WTC11 (cell line): ENCODE data around the gene PRSS33.

Source experiments
- CTCF ChIP-seq: fragments of 200-600 bp; IDR thresholded peaks from 2 replicates; pipeline ENCODE4 v1.8.0; 2022; ENCODE audit warnings: antibody characterized with exemption
- FOXJ3 ChIP-seq: sonication (generic); formaldehyde crosslinking; IDR thresholded peaks from 2 replicates; pipeline ENCODE4 v1.9.0; 2021; ENCODE audit warnings: missing genetic modification reagents, mild to moderate bottlenecking, borderline replicate concordance
- MAX ChIP-seq: sonication (generic); formaldehyde crosslinking; IDR thresholded peaks from 2 replicates; pipeline ENCODE4 v1.8.0; 2022; ENCODE audit warnings: mild to moderate bottlenecking, missing genetic modification reagents
- TP53 ChIP-seq: sonication (generic); formaldehyde crosslinking; IDR thresholded peaks from 2 replicates; pipeline ENCODE4 v1.8.1; 2023; ENCODE audit warnings: mild to moderate bottlenecking, missing genetic modification reagents
- ZNF423 ChIP-seq: fragments of 250-450 bp; sonication (Bioruptor Pico); IDR thresholded peaks from 2 replicates; pipeline ENCODE4 v2.1.2; 2022; ENCODE audit warnings: mild to moderate bottlenecking, moderate library complexity

DNA sequence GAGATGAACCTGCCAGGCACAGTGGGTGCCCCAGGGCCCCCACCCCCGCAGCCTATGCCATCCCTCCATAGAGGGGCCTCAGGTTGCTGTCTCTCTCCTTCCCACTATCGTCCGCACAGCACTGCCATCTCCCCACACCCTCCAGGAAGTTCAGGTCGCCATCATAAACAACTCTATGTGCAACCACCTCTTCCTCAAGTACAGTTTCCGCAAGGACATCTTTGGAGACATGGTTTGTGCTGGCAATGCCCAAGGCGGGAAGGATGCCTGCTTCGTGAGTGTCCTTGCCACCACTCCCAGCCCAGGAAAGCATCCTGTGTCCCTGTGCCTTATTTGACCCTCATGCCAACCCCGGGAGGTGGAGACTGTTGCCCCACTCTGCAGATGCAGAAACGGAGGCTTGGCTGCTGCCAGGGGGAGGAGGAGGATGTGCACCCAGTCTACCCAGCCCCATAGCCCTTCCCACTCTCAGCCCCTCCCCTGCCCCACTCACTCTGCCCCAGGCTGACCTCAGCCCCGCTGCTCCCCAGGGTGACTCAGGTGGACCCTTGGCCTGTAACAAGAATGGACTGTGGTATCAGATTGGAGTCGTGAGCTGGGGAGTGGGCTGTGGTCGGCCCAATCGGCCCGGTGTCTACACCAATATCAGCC, 33.6 kb upstream of the PRSS33 start:
- TF ChIP-seq CTCF: no peak
- no peak for TF ChIP-seq TP53 (CRISPR knock-in tag)
- no peak for TF ChIP-seq MAX
- TF ChIP-seq FOXJ3 (CRISPR knock-in tag): no peak
- TF ChIP-seq ZNF423 (CRISPR knock-in tag): no peak
